Activated T-cell treated with anti-CD3 and anti-CD28 coated beads, Interleukin-2, amount 50 U/mL, for 24 hours (primary cell): ENCODE data around the gene DGKI.

Experiments
- DNase-seq: peaks from one replicate; pipeline ENCODE4 v3.0.0-alpha.2; 2020
- H3K27ac Mint-ChIP-seq: 2 replicates; pipeline ENCODE4 v1.8.0; 2020; ENCODE audit warnings: mild to moderate bottlenecking, mixed read lengths
- H3K27me3 Mint-ChIP-seq: 2 replicates; pipeline ENCODE4 v1.8.0; 2020; ENCODE audit warnings: mixed read lengths
- H3K36me3 Mint-ChIP-seq: 2 replicates; pipeline ENCODE4 v1.8.0; 2020; ENCODE audit warnings: low read depth, mixed read lengths
- H3K4me1 Mint-ChIP-seq: 2 replicates; pipeline ENCODE4 v1.8.0; 2020; ENCODE audit warnings: low read depth, mixed read lengths
- H3K4me3 Mint-ChIP-seq: 2 replicates; pipeline ENCODE4 v1.8.0; 2020; ENCODE audit warnings: mild to moderate bottlenecking, moderate library complexity, mixed read lengths
- H3K9me3 Mint-ChIP-seq: 2 replicates; pipeline ENCODE4 v1.8.0; 2020; ENCODE audit warnings: mixed read lengths

Gene DGKI

GRCh38 chr7:137578541-137578940, 268.2 kb downstream of the DGKI start:
- H3K36me3 Mint-ChIP-seq = no peaks in the 10 kb centered on the region
- H3K9me3 Mint-ChIP-seq = no peaks in the 10 kb centered on the region
- no peak overlapping the region for H3K27ac Mint-ChIP-seq
- H3K27me3 Mint-ChIP-seq = peaks cover 7% of the 10 kb centered on the region
- no peaks in the 10 kb centered on the region for H3K4me1 Mint-ChIP-seq
- no peak for DNase-seq
- H3K4me3 Mint-ChIP-seq = no peak overlapping the region

GRCh38 chr7:137577184-137577583, 269.6 kb downstream of the DGKI start:
- H3K4me3 Mint-ChIP-seq = no peak overlapping the region
- H3K4me1 Mint-ChIP-seq = no peaks in the 10 kb centered on the region
- H3K36me3 Mint-ChIP-seq = no peaks in the 10 kb centered on the region
- no peaks in the 10 kb centered on the region for H3K9me3 Mint-ChIP-seq
- peaks cover 7% of the 10 kb centered on the region for H3K27me3 Mint-ChIP-seq
- H3K27ac Mint-ChIP-seq = no peak overlapping the region
- DNase-seq = no peak

DNA sequence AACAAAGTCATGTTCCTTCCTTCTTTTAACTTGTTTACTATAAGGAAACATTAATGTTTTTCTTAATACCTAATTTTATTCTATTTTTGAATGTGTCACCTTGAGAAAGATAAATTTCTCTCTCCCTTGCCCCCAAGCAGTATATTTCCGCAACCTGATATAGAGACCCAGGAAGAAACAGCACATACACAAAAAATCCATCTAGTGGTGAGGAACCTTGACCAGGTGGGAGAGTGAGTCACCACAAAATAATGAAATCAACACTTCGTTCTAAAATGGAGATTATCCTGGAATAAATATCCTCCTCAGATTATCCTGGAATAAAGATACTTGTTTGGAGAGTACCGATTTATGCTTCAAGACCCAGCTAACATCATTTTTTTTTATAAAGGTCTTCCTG, 270.3 kb downstream of the DGKI start:
- Mint-ChIP-seq H3K9me3 (no peaks in the 10 kb centered on the region), H3K27ac (no peak overlapping the region), H3K36me3 (no peaks in the 10 kb centered on the region), H3K4me1 (no peaks in the 10 kb centered on the region), H3K4me3 (no peak overlapping the region), H3K27me3 (peaks cover 7% of the 10 kb centered on the region)
- no peak for DNase-seq

DNA sequence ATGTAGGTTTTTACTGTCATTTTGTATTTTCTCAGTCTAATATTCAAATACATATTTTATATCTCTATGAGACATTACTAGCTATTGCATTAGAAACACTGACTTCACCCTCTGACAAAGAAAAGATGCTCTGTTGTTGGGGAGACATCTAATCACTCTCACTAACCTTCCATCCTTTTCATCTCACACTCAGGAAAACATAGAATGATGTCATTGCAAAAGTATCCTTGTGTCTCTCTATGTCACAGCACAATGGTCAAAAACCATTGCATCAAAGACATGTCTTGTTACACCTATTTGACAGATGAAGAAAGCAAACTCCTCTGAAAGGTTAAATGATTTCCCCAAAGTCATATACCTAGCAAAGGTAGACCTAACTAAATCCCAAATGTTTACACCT, 272.0 kb downstream of the DGKI start:
- H3K9me3 Mint-ChIP-seq = no peaks in the 10 kb centered on the region
- H3K27me3 Mint-ChIP-seq = peaks cover 4% of the 10 kb centered on the region
- H3K4me1 Mint-ChIP-seq = no peaks in the 10 kb centered on the region
- no peak overlapping the region for H3K4me3 Mint-ChIP-seq
- no peak for DNase-seq
- no peak overlapping the region for H3K27ac Mint-ChIP-seq
- H3K36me3 Mint-ChIP-seq = no peaks in the 10 kb centered on the region

- Mint-ChIP-seq H3K4me3 (no peak overlapping the region), H3K27ac (no peak overlapping the region), H3K27me3 (no peaks in the 10 kb centered on the region), H3K9me3 (no peaks in the 10 kb centered on the region), H3K4me1 (no peaks in the 10 kb centered on the region), H3K36me3 (no peaks in the 10 kb centered on the region)
- DNase-seq = no peak
Observed at GRCh38 chr7:137572056-137572784, 274.6 kb downstream of the DGKI start.

DNA sequence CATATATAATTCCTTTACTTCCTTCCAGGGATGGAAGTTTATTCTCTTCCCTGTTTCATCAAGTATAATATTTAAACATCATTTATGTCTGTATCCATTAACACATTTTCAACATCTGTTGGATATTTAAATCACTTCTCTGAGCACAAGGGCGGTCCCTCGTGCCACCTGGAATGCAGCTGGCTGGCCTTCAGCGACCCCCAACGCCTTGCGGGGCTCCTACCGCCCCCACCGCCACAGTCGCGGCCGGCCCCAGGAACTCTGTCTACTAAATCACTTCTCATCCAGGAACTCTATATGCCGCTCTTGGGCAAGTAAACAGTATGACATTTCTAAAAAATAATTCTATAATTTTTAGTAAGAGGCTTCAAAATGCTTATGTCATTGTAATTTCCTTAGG, 282.1 kb downstream of the DGKI start:
- H3K27me3 Mint-ChIP-seq = no peaks in the 10 kb centered on the region
- H3K4me3 Mint-ChIP-seq = no peak overlapping the region
- H3K36me3 Mint-ChIP-seq = no peaks in the 10 kb centered on the region
- no peak for DNase-seq
- H3K4me1 Mint-ChIP-seq = no peaks in the 10 kb centered on the region
- no peaks in the 10 kb centered on the region for H3K9me3 Mint-ChIP-seq
- H3K27ac Mint-ChIP-seq = no peak overlapping the region

DNA sequence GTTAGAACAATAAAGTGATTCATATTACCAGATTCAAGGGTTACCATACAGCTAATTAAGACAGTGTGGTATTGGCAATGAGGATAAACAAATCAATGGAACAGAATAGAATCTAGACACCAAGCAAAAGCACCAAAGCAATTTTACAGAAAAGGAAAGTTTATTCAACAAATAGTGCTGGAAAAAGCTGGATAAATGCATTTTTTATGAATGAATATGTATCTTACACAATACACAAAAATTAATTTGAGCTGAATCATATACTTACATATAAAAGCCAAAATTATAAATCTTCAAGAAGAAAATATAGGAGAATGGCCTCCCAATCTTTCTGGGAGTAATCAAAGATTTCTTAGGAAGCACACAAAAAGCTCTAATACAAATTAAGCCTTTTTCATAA, 282.8 kb downstream of the DGKI start:
- H3K36me3 Mint-ChIP-seq = no peaks in the 10 kb centered on the region
- H3K27ac Mint-ChIP-seq = no peak overlapping the region
- H3K4me1 Mint-ChIP-seq = no peaks in the 10 kb centered on the region
- no peak for DNase-seq
- no peaks in the 10 kb centered on the region for H3K9me3 Mint-ChIP-seq
- H3K27me3 Mint-ChIP-seq = no peaks in the 10 kb centered on the region
- no peak overlapping the region for H3K4me3 Mint-ChIP-seq

GRCh38 chr7:137547485-137547884, 299.3 kb downstream of the DGKI start:
- Mint-ChIP-seq H3K27me3 (peaks cover 2% of the 10 kb centered on the region), H3K9me3 (no peaks in the 10 kb centered on the region), H3K27ac (no peak overlapping the region), H3K36me3 (no peaks in the 10 kb centered on the region), H3K4me1 (no peaks in the 10 kb centered on the region), H3K4me3 (no peak overlapping the region)
- no peak for DNase-seq

DNA sequence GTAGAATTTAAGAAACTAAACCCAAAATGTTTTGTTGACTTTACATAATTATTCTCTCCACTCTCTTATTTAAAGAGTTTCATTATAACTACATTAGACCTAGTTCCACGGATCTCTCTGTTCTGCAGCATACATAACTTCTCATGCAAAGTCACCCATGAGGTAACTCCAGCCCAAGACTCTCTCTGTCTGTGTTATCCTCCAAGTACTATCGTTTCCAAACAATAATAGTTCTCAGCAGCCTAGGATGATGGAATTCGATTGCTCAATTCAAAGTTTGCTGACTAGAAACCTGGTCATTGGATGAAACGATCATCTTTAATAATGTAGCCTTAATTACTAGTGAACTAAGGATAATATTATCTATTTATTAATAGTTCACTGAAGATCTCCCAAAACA, 300.1 kb downstream of the DGKI start:
- Mint-ChIP-seq H3K27ac (no peak overlapping the region), H3K27me3 (no peaks in the 10 kb centered on the region)

GRCh38 chr7:137546009-137546408, 300.8 kb downstream of the DGKI start:
- Mint-ChIP-seq H3K27ac (no peak overlapping the region), H3K27me3 (no peaks in the 10 kb centered on the region), H3K9me3 (no peaks in the 10 kb centered on the region), H3K4me1 (no peaks in the 10 kb centered on the region), H3K36me3 (no peaks in the 10 kb centered on the region), H3K4me3 (no peak overlapping the region)
- DNase-seq = no peak

More for the DNA sequence above, 300.1 kb downstream of the DGKI start:
- DNase-seq = no peak
- Mint-ChIP-seq H3K36me3 (no peaks in the 10 kb centered on the region), H3K9me3 (no peaks in the 10 kb centered on the region), H3K4me3 (no peak overlapping the region), H3K4me1 (no peaks in the 10 kb centered on the region)

GRCh38 chr7:137545059-137545716, 301.6 kb downstream of the DGKI start:
- Mint-ChIP-seq H3K36me3 (no peaks in the 10 kb centered on the region), H3K9me3 (no peaks in the 10 kb centered on the region), H3K27ac (no peak overlapping the region), H3K4me1 (no peaks in the 10 kb centered on the region), H3K4me3 (no peak overlapping the region), H3K27me3 (no peaks in the 10 kb centered on the region)
- no peak for DNase-seq

- no peak for DNase-seq
- no peaks in the 10 kb centered on the region for H3K4me1 Mint-ChIP-seq
- H3K4me3 Mint-ChIP-seq = no peak overlapping the region
Observed at GRCh38 chr7:137544453-137545058, 302.2 kb downstream of the DGKI start.

GRCh38 chr7:137539111-137539715, 307.6 kb downstream of the DGKI start:
- Mint-ChIP-seq H3K9me3 (no peaks in the 10 kb centered on the region), H3K36me3 (no peaks in the 10 kb centered on the region), H3K27ac (no peak overlapping the region), H3K27me3 (peaks cover 6% of the 10 kb centered on the region), H3K4me1 (no peaks in the 10 kb centered on the region), H3K4me3 (no peak overlapping the region)
- DNase-seq = no peak

More at GRCh38 chr7:137544453-137545058, 302.2 kb downstream of the DGKI start:
- Mint-ChIP-seq H3K27ac (no peak overlapping the region), H3K27me3 (no peaks in the 10 kb centered on the region), H3K36me3 (no peaks in the 10 kb centered on the region), H3K9me3 (no peaks in the 10 kb centered on the region)

- no peaks in the 10 kb centered on the region for H3K36me3 Mint-ChIP-seq
- H3K4me1 Mint-ChIP-seq = no peaks in the 10 kb centered on the region
- H3K4me3 Mint-ChIP-seq = no peak overlapping the region
- no peak overlapping the region for H3K27ac Mint-ChIP-seq
- H3K9me3 Mint-ChIP-seq = no peaks in the 10 kb centered on the region
- no peak for DNase-seq
- H3K27me3 Mint-ChIP-seq = peaks cover 6% of the 10 kb centered on the region
Observed at GRCh38 chr7:137538361-137538762, 308.4 kb downstream of the DGKI start.

DNA sequence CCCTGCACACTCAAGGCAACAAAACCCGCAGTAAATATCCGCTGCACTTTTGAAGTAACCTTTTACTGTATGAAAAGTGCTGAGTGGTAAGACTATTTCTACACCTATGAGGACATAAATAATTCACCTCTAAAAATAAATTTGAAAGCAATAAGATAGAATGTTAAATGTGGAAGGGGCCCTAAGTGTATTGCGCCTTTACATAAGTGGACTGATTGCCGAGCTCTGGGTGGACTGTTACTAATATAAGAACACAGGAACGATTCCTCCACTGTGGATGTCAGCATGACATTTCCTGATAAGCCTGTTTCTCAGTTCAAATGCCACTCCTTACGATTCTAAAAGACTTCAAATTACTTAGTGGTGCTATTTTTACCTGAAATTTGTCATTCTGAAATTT, 311.2 kb downstream of the DGKI start:
- Mint-ChIP-seq H3K4me1 (no peaks in the 10 kb centered on the region), H3K4me3 (no peak overlapping the region), H3K36me3 (no peaks in the 10 kb centered on the region)

More for the DNA sequence above, 311.2 kb downstream of the DGKI start:
- DNase-seq = no peak
- no peak overlapping the region for H3K27ac Mint-ChIP-seq
- H3K27me3 Mint-ChIP-seq = peaks cover 6% of the 10 kb centered on the region
- H3K9me3 Mint-ChIP-seq = no peaks in the 10 kb centered on the region
